ENCODE measurements around the gene JPT2. TPM values are rescaled to one million over a fixed set of nuclear protein-coding genes. Genes with fewer than 3 reads are reported as not detected.

JPT2 gene, protein sequence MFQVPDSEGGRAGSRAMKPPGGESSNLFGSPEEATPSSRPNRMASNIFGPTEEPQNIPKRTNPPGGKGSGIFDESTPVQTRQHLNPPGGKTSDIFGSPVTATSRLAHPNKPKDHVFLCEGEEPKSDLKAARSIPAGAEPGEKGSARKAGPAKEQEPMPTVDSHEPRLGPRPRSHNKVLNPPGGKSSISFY
- 10 to 100 TPM; 24.4 to 45.8 TPM for total RNA-seq
- polyA plus RNA-seq (ENCODE audit: insufficient read length in 2 of 2), result 10 to 100 TPM; 38.5 to 39.7 TPM
- long read RNA-seq, donor 1, transcript JPT2-201 (5 exons, 3,718 nt), result major isoform, 24 of 24 reads
- long read RNA-seq, donor 1, partial matches to known transcripts, result 0 of 24 reads
- long read RNA-seq, donor 1, other reads (novel, unspliced or antisense), result 0 of 24 reads
- long read RNA-seq, donor 2, transcript JPT2-201 (5 exons, 3,718 nt), result major isoform, 9 of 11 reads
- long read RNA-seq, donor 2, partial matches to known transcripts, result 0 of 11 reads
- long read RNA-seq, donor 2, other reads (novel, unspliced or antisense), result 0 of 11 reads
- long read RNA-seq, donor 3, transcript JPT2-201 (5 exons, 3,718 nt), result major isoform, 17 of 21 reads
- long read RNA-seq, donor 3, partial matches to known transcripts, result 0 of 21 reads
- long read RNA-seq, donor 3, other reads (novel, unspliced or antisense), result 0 of 21 reads
- long read RNA-seq, donor 4, transcript JPT2-201 (5 exons, 3,718 nt), result major isoform, 25 of 32 reads
- long read RNA-seq, donor 4, partial matches to known transcripts, result 0 of 32 reads
- long read RNA-seq, donor 4, other reads (novel, unspliced or antisense), result 0 of 32 reads

DNA sequence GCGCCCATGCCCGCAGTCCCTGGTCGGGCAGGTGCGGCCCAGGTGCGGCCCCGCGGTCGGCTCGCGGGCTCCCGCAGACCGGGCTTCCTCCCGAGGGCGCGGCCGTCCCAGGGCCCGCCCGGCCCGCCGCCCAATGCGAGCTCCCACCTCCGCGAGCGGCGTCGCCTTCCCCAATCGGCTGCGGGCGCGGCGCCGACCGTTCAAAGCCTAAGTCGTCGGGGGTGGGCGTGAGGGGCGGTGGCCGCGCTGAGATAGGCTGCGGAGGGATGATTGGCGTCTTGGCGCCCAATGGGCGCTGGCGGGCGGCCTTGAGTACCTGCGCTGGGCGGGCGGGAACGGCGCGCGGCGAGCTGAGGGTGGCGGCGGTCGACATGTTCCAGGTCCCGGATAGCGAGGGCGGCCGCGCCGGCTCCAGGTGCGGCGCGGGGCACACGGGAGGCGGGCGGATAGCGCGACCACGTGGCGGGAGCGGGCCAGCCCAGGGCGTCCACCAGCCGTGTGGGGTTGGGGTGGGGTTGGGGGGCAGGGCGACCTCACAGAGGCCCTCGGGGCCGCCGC, at the start of gene JPT2:
JPT2 (plus strand) TSS at position 338 of the 558 bp plus-strand sequence; CDS start at position 372, 34 bp downstream.
- 0% methylated on average over 79 of the region's 79 CpGs for WGBS (ENCODE audit: insufficient coverage)
- H3K27ac ChIP-seq (ENCODE audit: low read depth, low read length), result no peak within 1 kb of the TSS
- H3K36me3 ChIP-seq (ENCODE audit: control insufficient read depth, insufficient read depth, low read length), result peaks cover 46% of the 10 kb centered on the region
- peak; percentile 80 to 99 (median 92) for DNase-seq (ENCODE audit: low read depth in 4 of 6, low spot score in 6 of 6)
- H3K27me3 ChIP-seq (ENCODE audit: control insufficient read depth, insufficient read depth, low read length), result no peaks in the 10 kb centered on the region
- H3K9me3 ChIP-seq (ENCODE audit: control insufficient read depth, insufficient read depth, low read length), result no peaks in the 10 kb centered on the region
- peak within 1 kb of the TSS; percentile 62 for H3K4me3 ChIP-seq (ENCODE audit: low read depth, low read length)
- peaks cover 25% of the 10 kb centered on the region for H3K4me1 ChIP-seq (ENCODE audit: control insufficient read depth, insufficient read depth, low read length)

DNA sequence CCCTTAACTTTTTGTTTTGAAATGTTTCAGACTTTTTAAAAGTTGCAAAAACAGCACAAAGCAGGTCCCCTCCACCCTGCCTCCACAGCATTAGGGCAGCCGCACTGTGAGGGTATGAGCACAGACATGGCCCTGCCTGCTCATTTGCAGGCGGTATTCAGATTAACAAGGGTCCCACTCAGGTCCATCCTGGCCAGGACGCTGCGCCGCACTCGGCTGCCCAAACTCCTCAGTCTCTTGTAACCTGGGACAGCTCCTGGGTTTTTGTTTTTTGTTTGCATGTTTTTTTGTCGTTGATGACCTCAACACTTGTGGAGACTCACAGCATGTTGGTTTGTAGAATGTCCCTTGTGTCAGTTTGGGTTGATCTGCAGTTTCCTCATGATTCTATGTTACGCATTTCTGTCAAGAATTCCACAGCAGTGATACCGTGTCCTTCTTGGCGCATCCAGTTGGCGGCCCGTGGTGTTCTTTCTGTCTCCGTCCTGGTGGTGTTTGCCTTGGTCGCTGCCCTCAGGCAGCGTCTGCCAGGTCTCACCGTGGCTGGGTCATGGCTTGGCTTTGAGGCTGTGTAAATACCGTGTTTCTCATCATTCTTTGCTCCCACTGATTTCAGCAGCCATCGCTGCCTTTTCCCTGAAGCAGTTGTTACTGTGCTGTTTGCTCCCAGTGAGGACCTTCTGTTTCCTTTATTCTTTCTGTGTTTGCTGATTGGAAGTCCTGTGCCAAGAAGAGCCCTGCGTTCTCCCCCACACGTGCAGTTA, 47.4 kb upstream of the JPT2 start:
- H3K27ac ChIP-seq (ENCODE audit: low read depth, low read length), result no peak overlapping the region

DNA sequence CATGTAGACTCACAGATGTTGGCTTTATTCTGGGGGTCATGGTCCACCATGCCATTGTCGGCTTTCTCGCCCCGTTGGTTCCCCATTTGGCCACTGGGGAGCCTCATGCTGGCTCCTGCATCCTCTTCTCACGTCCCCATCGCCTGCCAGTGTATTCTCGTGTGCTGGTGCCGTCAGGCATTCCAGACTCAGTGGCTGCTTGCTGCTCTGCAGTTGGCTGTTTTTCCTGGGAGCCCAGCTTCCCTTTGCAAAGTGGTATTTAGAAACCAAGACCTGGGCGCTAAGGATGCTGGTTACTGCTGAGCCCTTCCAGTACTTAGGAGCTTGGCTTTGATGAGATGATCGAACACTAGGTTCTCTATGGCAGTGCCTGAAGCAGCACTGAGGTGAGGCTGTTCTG, 46.8 kb upstream of the JPT2 start:
- 85% methylated on average over 9 of the region's 9 CpGs for WGBS (ENCODE audit: insufficient coverage)
- peaks cover 86% of the 10 kb centered on the region for H3K36me3 ChIP-seq (ENCODE audit: control insufficient read depth, insufficient read depth, low read length)
- no peak overlapping the region for H3K4me3 ChIP-seq (ENCODE audit: low read depth, low read length)
- H3K27ac ChIP-seq (ENCODE audit: low read depth, low read length), result no peak overlapping the region
- no peaks in the 10 kb centered on the region for H3K9me3 ChIP-seq (ENCODE audit: control insufficient read depth, insufficient read depth, low read length)
- H3K27me3 ChIP-seq (ENCODE audit: control insufficient read depth, insufficient read depth, low read length), result no peaks in the 10 kb centered on the region
- peaks cover 7% of the 10 kb centered on the region for H3K4me1 ChIP-seq (ENCODE audit: control insufficient read depth, insufficient read depth, low read length)
- no peak for DNase-seq (ENCODE audit: low read depth in 4 of 6, low spot score in 6 of 6)

More for the DNA sequence above, 47.4 kb upstream of the JPT2 start:
- Histone ChIP-seq H3K4me1 (ENCODE audit: control insufficient read depth, insufficient read depth, low read length) (peaks cover 7% of the 10 kb centered on the region), H3K9me3 (ENCODE audit: control insufficient read depth, insufficient read depth, low read length) (no peaks in the 10 kb centered on the region), H3K27me3 (ENCODE audit: control insufficient read depth, insufficient read depth, low read length) (no peaks in the 10 kb centered on the region), H3K36me3 (ENCODE audit: control insufficient read depth, insufficient read depth, low read length) (peaks cover 87% of the 10 kb centered on the region), H3K4me3 (ENCODE audit: low read depth, low read length) (no peak overlapping the region)
- WGBS (ENCODE audit: insufficient coverage), result 94% methylated on average over 17 of the region's 20 CpGs
- peak in 1 of 6 donors; percentile 13 for DNase-seq (ENCODE audit: low read depth in 4 of 6, low spot score in 6 of 6)

DNA sequence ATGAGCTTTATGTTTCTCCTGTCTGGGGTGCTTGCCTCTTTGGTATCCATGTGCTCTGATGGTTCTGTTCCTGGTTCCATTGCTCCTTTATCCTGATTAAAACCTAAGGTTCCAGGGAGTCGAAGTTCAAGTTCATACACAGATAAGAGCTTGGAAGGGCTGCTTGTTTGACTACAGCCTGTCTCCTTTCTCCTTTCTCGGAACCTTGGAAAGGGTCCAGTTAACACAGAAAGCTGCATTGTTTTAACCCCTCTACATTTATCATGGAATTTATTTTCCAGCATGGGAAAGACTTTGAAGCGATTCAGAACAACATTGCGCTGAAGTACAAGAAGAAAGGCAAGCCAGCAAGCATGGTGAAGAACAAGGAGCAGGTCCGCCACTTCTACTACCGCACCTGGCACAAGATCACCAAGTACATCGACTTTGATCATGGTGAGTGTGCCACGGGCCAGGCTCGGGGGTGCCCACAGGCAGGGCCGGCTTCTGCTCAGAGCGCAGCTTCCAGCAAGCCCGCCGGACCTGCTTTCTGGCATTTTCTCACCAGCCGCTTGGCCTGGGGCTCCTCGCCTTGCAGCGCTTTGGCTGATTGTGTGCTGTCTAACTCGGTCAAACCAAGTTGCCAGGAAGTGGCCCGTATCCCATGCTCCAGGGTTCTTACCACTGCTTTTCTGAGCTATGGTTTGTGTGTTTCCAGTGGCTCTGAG, 46.0 kb upstream of the JPT2 start:
- Histone ChIP-seq H3K9me3 (ENCODE audit: control insufficient read depth, insufficient read depth, low read length) (no peaks in the 10 kb centered on the region), H3K27me3 (ENCODE audit: control insufficient read depth, insufficient read depth, low read length) (no peaks in the 10 kb centered on the region), H3K4me1 (ENCODE audit: control insufficient read depth, insufficient read depth, low read length) (peaks cover 7% of the 10 kb centered on the region), H3K4me3 (ENCODE audit: low read depth, low read length) (no peak overlapping the region), H3K27ac (ENCODE audit: low read depth, low read length) (no peak overlapping the region), H3K36me3 (ENCODE audit: control insufficient read depth, insufficient read depth, low read length) (peaks cover 86% of the 10 kb centered on the region)
- WGBS (ENCODE audit: insufficient coverage), result 71% methylated on average over 17 of the region's 18 CpGs
- DNase-seq (ENCODE audit: low read depth in 4 of 6, low spot score in 6 of 6), result no peak

DNA sequence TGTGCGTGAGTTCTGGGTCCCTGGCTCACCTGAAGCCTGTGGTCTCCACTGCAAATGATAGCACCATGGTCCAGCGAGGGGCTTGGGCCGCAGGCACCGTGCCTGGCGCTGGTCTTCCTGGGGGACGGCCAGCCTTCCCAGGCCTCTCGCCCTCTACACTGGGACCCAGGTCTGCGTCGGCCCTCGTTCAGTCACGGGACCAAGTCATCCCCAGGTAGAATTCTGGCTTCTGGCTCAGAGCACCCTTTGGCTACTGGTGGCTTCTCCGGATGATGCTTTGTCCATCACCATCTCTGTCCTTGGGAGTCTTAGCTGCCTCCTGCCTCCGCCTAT, 45.5 kb upstream of the JPT2 start:
- Histone ChIP-seq H3K4me1 (ENCODE audit: control insufficient read depth, insufficient read depth, low read length) (peaks cover 7% of the 10 kb centered on the region), H3K4me3 (ENCODE audit: low read depth, low read length) (no peak overlapping the region), H3K27me3 (ENCODE audit: control insufficient read depth, insufficient read depth, low read length) (no peaks in the 10 kb centered on the region), H3K9me3 (ENCODE audit: control insufficient read depth, insufficient read depth, low read length) (no peaks in the 10 kb centered on the region), H3K36me3 (ENCODE audit: control insufficient read depth, insufficient read depth, low read length) (peaks cover 86% of the 10 kb centered on the region), H3K27ac (ENCODE audit: low read depth, low read length) (no peak overlapping the region)
- no peak for DNase-seq (ENCODE audit: low read depth in 4 of 6, low spot score in 6 of 6)
- WGBS (ENCODE audit: insufficient coverage), result 99% methylated on average over 13 of the region's 13 CpGs

DNA sequence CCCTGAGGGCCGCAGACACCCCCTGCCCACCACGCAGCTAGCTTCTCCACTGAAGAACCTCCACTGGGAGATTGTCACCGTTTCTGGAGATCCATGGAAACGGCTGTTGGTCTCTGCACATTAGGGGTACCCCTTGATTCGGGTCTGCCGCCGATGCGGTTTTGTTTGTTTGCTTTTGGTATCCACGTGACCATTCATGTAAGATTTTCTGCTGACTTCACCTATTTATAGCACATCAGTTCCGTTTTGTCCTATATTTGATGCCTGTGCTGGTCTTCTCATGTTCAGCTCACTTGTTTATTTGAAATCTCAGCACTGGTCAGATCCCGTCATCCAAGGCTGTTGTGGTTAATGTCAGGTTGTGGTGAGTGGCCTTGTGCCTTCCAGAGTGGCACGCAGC, 44.8 kb upstream of the JPT2 start:
- no peak overlapping the region for H3K4me3 ChIP-seq (ENCODE audit: low read depth, low read length)
- peaks cover 7% of the 10 kb centered on the region for H3K4me1 ChIP-seq (ENCODE audit: control insufficient read depth, insufficient read depth, low read length)
- H3K27ac ChIP-seq (ENCODE audit: low read depth, low read length), result no peak overlapping the region
- no peaks in the 10 kb centered on the region for H3K27me3 ChIP-seq (ENCODE audit: control insufficient read depth, insufficient read depth, low read length)
- no peak for DNase-seq (ENCODE audit: low read depth in 4 of 6, low spot score in 6 of 6)
- WGBS (ENCODE audit: insufficient coverage), result 96% methylated on average over 11 of the region's 12 CpGs
- H3K36me3 ChIP-seq (ENCODE audit: control insufficient read depth, insufficient read depth, low read length), result peaks cover 90% of the 10 kb centered on the region
- H3K9me3 ChIP-seq (ENCODE audit: control insufficient read depth, insufficient read depth, low read length), result no peaks in the 10 kb centered on the region

DNA sequence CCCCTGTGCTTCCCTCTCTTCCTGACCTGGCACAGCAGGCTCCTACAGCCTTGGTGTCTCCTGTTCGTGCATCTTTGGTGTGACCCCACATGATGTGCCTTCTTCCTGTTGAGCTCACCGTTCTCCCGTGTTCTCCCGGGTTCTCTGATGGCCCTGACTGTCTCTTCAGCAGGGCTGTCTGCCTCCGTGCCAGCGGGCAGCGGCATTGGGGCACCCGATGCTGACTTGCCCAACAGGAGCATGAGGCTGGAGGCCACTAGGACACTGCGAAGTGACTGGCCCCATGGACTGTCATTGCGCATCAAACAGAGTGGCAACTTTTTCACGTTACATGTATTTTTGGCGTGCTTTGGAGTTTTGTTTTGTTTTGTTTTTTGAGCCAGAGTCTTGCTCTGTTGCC, 43.5 kb upstream of the JPT2 start:
- H3K9me3 ChIP-seq (ENCODE audit: control insufficient read depth, insufficient read depth, low read length), result no peaks in the 10 kb centered on the region
- peaks cover 7% of the 10 kb centered on the region for H3K4me1 ChIP-seq (ENCODE audit: control insufficient read depth, insufficient read depth, low read length)
- WGBS (ENCODE audit: insufficient coverage), result 94% methylated on average over 12 of the region's 12 CpGs
- no peak overlapping the region for H3K4me3 ChIP-seq (ENCODE audit: low read depth, low read length)
- H3K27me3 ChIP-seq (ENCODE audit: control insufficient read depth, insufficient read depth, low read length), result no peaks in the 10 kb centered on the region
- H3K27ac ChIP-seq (ENCODE audit: low read depth, low read length), result no peak overlapping the region
- peaks cover 88% of the 10 kb centered on the region for H3K36me3 ChIP-seq (ENCODE audit: control insufficient read depth, insufficient read depth, low read length)
- no peak for DNase-seq (ENCODE audit: low read depth in 4 of 6, low spot score in 6 of 6)

DNA sequence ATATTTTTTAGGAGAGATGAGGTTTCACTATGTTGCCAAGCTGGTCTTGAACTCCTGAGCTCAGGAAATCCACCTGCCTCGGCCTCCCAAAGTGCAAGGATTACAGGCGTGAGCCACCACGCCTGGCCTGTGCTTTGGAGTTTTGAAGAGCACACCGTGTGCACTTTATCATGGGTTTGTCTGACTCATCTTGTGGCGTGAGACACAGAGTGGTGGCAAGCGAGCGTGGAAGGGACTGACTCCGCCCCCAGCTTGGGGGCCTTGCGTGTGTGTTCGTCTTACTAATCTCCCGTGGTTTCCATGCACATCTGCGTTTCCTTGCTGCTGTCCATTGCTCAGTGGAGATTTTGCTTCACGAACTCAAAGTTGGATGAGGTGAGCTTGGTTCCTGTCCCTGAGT, 43.0 kb upstream of the JPT2 start:
- H3K4me3 ChIP-seq (ENCODE audit: low read depth, low read length), result no peak overlapping the region
- H3K27ac ChIP-seq (ENCODE audit: low read depth, low read length), result no peak overlapping the region
- WGBS (ENCODE audit: insufficient coverage), result 95% methylated on average over 12 of the region's 13 CpGs
- peaks cover 88% of the 10 kb centered on the region for H3K36me3 ChIP-seq (ENCODE audit: control insufficient read depth, insufficient read depth, low read length)
- H3K27me3 ChIP-seq (ENCODE audit: control insufficient read depth, insufficient read depth, low read length), result no peaks in the 10 kb centered on the region
- no peaks in the 10 kb centered on the region for H3K9me3 ChIP-seq (ENCODE audit: control insufficient read depth, insufficient read depth, low read length)
- DNase-seq (ENCODE audit: low read depth in 4 of 6, low spot score in 6 of 6), result no peak
- peaks cover 7% of the 10 kb centered on the region for H3K4me1 ChIP-seq (ENCODE audit: control insufficient read depth, insufficient read depth, low read length)

DNA sequence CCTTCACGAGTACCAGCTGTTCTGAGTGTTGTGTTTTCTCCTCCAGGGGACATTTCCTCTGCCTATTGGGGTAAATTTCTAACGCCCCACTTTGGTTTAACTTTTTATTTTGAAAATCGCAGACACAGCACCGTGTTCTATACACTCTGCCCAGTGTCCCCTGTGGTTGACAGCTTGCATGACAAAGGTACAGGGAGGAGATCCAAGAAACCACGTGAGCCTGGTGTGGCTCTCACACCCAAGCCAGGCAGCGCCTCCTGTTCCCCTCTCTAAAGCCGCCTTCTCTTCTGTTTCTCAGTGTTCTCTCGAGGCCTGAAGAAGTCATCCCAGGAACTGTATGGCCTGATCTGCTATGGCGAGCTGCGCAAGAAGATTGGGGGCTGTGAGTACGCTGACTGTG, 40.6 kb upstream of the JPT2 start:
- DNase-seq (ENCODE audit: low read depth in 4 of 6, low spot score in 6 of 6), result no peak
- Histone ChIP-seq H3K4me1 (ENCODE audit: control insufficient read depth, insufficient read depth, low read length) (peaks cover 1% of the 10 kb centered on the region), H3K36me3 (ENCODE audit: control insufficient read depth, insufficient read depth, low read length) (peaks cover 95% of the 10 kb centered on the region), H3K27me3 (ENCODE audit: control insufficient read depth, insufficient read depth, low read length) (no peaks in the 10 kb centered on the region), H3K9me3 (ENCODE audit: control insufficient read depth, insufficient read depth, low read length) (no peaks in the 10 kb centered on the region), H3K27ac (ENCODE audit: low read depth, low read length) (no peak overlapping the region), H3K4me3 (ENCODE audit: low read depth, low read length) (no peak overlapping the region)
- WGBS (ENCODE audit: insufficient coverage), result 91% methylated on average over 11 of the region's 11 CpGs
